Endodermal cell (in vitro differentiated cells): ENCODE measurements around the gene FGF14. TPM values are rescaled to one million over a fixed set of nuclear protein-coding genes. Genes with fewer than 3 reads are reported as not detected.

Experiments used
- DNase-seq: peaks from one replicate; pipeline ENCODE4 v3.0.0-alpha.2; 2017
- H3K27ac ChIP-seq: 2 replicates; pipeline ENCODE4 v1.5.1; 2013; ENCODE audit warnings: mild to moderate bottlenecking, low read depth, low read length, moderate library complexity
- H3K27me3 ChIP-seq: 2 replicates; pipeline ENCODE4 v1.6.1; 2013; ENCODE audit warnings: mild to moderate bottlenecking, low read length, moderate library complexity; ENCODE audit not compliant: insufficient read depth, control insufficient read depth, poor library complexity, severe bottlenecking
- H3K36me3 ChIP-seq: 2 replicates; pipeline ENCODE4 v1.7.0; 2013; ENCODE audit warnings: mild to moderate bottlenecking, low read length, moderate library complexity; ENCODE audit not compliant: control insufficient read depth, insufficient read depth
- H3K4me1 ChIP-seq: one replicate; pipeline ENCODE4 v1.7.0; 2013; ENCODE audit warnings: low read length; ENCODE audit not compliant: control insufficient read depth, insufficient read depth
- H3K4me3 ChIP-seq: 2 replicates; pipeline ENCODE4 v1.5.1; 2013; ENCODE audit warnings: mild to moderate bottlenecking, low read length, moderate library complexity
- H3K9ac ChIP-seq: 2 replicates; pipeline ENCODE4 v1.6.1; 2013; ENCODE audit warnings: mild to moderate bottlenecking, low read length, moderate library complexity; ENCODE audit not compliant: poor library complexity, severe bottlenecking; ENCODE audit errors: extremely low read depth
- H3K9me3 ChIP-seq: 2 replicates; pipeline ENCODE4 v1.6.1; 2013; ENCODE audit warnings: mild to moderate bottlenecking, low read length, moderate library complexity; ENCODE audit not compliant: control insufficient read depth
- H3K27ac Mint-ChIP-seq: 2 replicates; pipeline ENCODE4 v1.8.0; 2020; ENCODE audit warnings: mixed read lengths
- H3K27me3 Mint-ChIP-seq: 2 replicates; pipeline ENCODE4 v1.8.0; 2021; ENCODE audit warnings: mild to moderate bottlenecking, mixed read lengths; ENCODE audit not compliant: insufficient read depth
- H3K36me3 Mint-ChIP-seq: 2 replicates; pipeline ENCODE4 v1.8.0; 2020; ENCODE audit warnings: low read depth, mixed read lengths
- H3K4me1 Mint-ChIP-seq: 2 replicates; pipeline ENCODE4 v1.8.0; 2020; ENCODE audit warnings: mixed read lengths
- H3K4me3 Mint-ChIP-seq: 2 replicates; pipeline ENCODE4 v1.8.0; 2020; ENCODE audit warnings: mild to moderate bottlenecking, moderate library complexity, mixed read lengths
- H3K9me3 Mint-ChIP-seq: 2 replicates; pipeline ENCODE4 v1.8.0; 2020; ENCODE audit warnings: mild to moderate bottlenecking, mixed read lengths
- WGBS, 2 experiments: methylation state at CpG; one replicate each; pipeline versions ENCODE4 v1.1.5 to v1.1.7; 2013; ENCODE audit warnings: missing lambda C conversion rate in 2 of 2, mixed read lengths in 1 of 2; ENCODE audit not compliant: insufficient coverage in 1 of 2, insufficient read length in 1 of 2; 5-methylcytosine and 5-hydroxymethylcytosine counted together
- total RNA-seq, 2 donors: library from RNA; stranded (reverse); fragmentation: NEBNext Ultra II Directional in 1 of 2; extraction: Animal tissue kit (Norgen Biotek cat#: 25700) in 1 of 2; gene quantifications; 2 replicates in 1 of 2; 3 replicates in 1 of 2; pipeline ENCODE4 v1.2.1, GENCODE V29; 2021
- TF ChIP-seq, protein P1 (sequence below): fragments of 200-600 bp; sonication (generic); conservative IDR thresholded peaks from 2 replicates; pipeline ENCODE4 v1.5.0; 2021; ENCODE audit warnings: antibody characterized with exemption, mild to moderate bottlenecking

FGF14 gene
- total RNA-seq, 2 donors from 2014 or later: 0.15 to 0.26 TPM

DNA sequence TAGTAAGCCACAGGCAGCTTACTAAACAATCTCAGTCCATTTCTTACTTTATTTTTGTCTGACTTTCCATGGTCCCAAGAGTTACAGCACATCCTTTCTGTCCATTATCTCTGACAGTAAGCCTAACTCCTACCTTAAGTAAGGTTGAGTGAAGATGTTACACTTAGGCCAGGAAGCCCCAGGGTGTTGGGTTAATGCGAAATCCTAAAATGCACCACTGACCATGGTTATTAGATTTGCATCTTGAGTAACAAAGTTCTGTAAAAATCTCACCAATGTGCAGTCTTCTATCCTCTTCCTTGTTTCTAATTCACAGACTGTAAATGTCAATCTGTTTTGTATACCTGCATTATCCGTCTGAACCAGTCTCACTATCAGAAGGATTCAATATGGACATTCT lies 462.5 kb downstream of the FGF14 start:
- H3K27me3 ChIP-seq: no peaks in the 10 kb centered on the region
- H3K36me3 Mint-ChIP-seq: no peaks in the 10 kb centered on the region
- H3K9me3 ChIP-seq: no peaks in the 10 kb centered on the region
- no peak overlapping the region for H3K9ac ChIP-seq
- H3K36me3 ChIP-seq: no peaks in the 10 kb centered on the region
- peaks cover 6% of the 10 kb centered on the region for H3K4me1 Mint-ChIP-seq
- H3K4me3 Mint-ChIP-seq: no peak overlapping the region
- WGBS, 2 experiments: 78 to 100% methylated on average over 1 to 2 of the region's 2 CpGs
- peaks cover 3% of the 10 kb centered on the region for H3K27me3 Mint-ChIP-seq
- H3K27ac Mint-ChIP-seq: no peak overlapping the region
- DNase-seq: no peak
- H3K27ac ChIP-seq: no peak overlapping the region
- H3K4me1 ChIP-seq: no peaks in the 10 kb centered on the region
- TF ChIP-seq, protein P1, sequence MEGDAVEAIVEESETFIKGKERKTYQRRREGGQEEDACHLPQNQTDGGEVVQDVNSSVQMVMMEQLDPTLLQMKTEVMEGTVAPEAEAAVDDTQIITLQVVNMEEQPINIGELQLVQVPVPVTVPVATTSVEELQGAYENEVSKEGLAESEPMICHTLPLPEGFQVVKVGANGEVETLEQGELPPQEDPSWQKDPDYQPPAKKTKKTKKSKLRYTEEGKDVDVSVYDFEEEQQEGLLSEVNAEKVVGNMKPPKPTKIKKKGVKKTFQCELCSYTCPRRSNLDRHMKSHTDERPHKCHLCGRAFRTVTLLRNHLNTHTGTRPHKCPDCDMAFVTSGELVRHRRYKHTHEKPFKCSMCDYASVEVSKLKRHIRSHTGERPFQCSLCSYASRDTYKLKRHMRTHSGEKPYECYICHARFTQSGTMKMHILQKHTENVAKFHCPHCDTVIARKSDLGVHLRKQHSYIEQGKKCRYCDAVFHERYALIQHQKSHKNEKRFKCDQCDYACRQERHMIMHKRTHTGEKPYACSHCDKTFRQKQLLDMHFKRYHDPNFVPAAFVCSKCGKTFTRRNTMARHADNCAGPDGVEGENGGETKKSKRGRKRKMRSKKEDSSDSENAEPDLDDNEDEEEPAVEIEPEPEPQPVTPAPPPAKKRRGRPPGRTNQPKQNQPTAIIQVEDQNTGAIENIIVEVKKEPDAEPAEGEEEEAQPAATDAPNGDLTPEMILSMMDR: no peak
- H3K4me3 ChIP-seq: no peak overlapping the region
- H3K9me3 Mint-ChIP-seq: no peaks in the 10 kb centered on the region

DNA sequence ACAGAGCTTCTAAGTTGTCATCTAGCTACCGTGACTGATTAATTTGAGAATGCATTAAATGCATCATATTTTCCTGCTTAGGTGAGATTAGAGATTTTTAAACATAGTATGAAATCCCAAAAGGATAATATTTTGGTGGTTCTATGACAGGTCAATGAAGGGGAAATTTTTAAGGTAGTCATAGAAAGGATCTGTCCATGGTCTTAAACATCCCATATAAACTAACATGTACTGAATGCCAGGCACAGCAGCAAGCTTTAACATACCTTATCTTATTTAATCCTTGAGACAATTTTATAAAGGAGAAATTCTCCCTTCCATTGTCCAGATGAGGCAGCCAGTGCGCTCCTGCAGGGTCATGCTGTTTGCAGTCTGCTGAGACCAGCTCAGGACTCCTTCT lies 466.0 kb downstream of the FGF14 start:
- TF ChIP-seq, protein P1: no peak
- Mint-ChIP-seq H3K27me3 (peaks cover 3% of the 10 kb centered on the region), H3K4me1 (no peaks in the 10 kb centered on the region), H3K27ac (no peak overlapping the region), H3K4me3 (no peak overlapping the region), H3K9me3 (no peaks in the 10 kb centered on the region), H3K36me3 (no peaks in the 10 kb centered on the region)
- no peak for DNase-seq
- Histone ChIP-seq H3K9me3 (no peaks in the 10 kb centered on the region), H3K27me3 (no peaks in the 10 kb centered on the region), H3K36me3 (no peaks in the 10 kb centered on the region), H3K9ac (no peak overlapping the region), H3K4me3 (no peak overlapping the region), H3K27ac (no peak overlapping the region), H3K4me1 (no peaks in the 10 kb centered on the region)
- WGBS, 2 experiments: 98 to 100% methylated on average over 1 to 2 of the region's 2 CpGs

DNA sequence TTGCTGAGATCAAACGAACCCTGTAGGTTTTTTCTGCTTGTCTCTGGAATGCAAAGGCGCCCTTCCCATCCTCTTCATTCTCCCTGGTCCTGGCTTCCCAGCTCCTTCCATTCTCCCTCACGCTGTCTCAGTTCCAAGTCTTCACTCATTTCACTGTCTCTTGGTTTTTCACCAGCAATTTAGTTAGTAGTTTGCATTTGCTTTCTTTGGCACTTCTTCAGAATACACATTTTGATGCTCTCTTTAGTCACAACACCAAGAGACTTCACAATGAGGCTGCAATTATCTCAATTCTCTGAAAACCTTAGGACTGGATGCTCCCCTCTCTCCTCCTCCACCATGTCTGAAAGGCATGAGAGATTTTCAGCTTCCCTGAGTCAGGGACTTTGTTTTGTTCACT lies 470.7 kb downstream of the FGF14 start:
- Mint-ChIP-seq H3K36me3 (no peaks in the 10 kb centered on the region), H3K27ac (no peak overlapping the region), H3K4me1 (no peaks in the 10 kb centered on the region), H3K9me3 (no peaks in the 10 kb centered on the region), H3K27me3 (peaks cover 2% of the 10 kb centered on the region), H3K4me3 (no peak overlapping the region)
- Histone ChIP-seq H3K9me3 (no peaks in the 10 kb centered on the region), H3K27ac (no peak overlapping the region), H3K27me3 (no peaks in the 10 kb centered on the region), H3K36me3 (no peaks in the 10 kb centered on the region), H3K9ac (no peak overlapping the region), H3K4me1 (no peaks in the 10 kb centered on the region), H3K4me3 (no peak overlapping the region)
- 78 to 82% methylated on average over 3 of the region's 3 CpGs for WGBS, 2 experiments
- TF ChIP-seq, protein P1: no peak
- no peak for DNase-seq
